HG03521 (cell line): Measurements from ENCODE around the gene DUSP16.
"Not testable (repeated sequence)": the region's sequence is repeated elsewhere in the genome, so short reads cannot be mapped to it uniquely, and the experiment has no call there.

ENCODE experiments used
- ATAC-seq: cut with Tn5 transposase; IDR thresholded peaks from one replicate; pipeline ENCODE4 v1.9.1; 2021; ENCODE audit warnings: mild to moderate bottlenecking, moderate library complexity; ENCODE audit not compliant: unreplicated experiment

The DUSP16 gene, protein sequence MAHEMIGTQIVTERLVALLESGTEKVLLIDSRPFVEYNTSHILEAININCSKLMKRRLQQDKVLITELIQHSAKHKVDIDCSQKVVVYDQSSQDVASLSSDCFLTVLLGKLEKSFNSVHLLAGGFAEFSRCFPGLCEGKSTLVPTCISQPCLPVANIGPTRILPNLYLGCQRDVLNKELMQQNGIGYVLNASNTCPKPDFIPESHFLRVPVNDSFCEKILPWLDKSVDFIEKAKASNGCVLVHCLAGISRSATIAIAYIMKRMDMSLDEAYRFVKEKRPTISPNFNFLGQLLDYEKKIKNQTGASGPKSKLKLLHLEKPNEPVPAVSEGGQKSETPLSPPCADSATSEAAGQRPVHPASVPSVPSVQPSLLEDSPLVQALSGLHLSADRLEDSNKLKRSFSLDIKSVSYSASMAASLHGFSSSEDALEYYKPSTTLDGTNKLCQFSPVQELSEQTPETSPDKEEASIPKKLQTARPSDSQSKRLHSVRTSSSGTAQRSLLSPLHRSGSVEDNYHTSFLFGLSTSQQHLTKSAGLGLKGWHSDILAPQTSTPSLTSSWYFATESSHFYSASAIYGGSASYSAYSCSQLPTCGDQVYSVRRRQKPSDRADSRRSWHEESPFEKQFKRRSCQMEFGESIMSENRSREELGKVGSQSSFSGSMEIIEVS

GRCh38 chr12:12562585-12563261 is at the start of gene DUSP16:
Gene DUSP16 (minus strand): TSS chr12:12562863. CDS start chr12:12521098, 41,765 bp downstream.
- peak; percentile 75 for ATAC-seq

- no peak for ATAC-seq
Observed at GRCh38 chr12:12612358-12612757, 49.7 kb upstream of the DUSP16 start.

DNA sequence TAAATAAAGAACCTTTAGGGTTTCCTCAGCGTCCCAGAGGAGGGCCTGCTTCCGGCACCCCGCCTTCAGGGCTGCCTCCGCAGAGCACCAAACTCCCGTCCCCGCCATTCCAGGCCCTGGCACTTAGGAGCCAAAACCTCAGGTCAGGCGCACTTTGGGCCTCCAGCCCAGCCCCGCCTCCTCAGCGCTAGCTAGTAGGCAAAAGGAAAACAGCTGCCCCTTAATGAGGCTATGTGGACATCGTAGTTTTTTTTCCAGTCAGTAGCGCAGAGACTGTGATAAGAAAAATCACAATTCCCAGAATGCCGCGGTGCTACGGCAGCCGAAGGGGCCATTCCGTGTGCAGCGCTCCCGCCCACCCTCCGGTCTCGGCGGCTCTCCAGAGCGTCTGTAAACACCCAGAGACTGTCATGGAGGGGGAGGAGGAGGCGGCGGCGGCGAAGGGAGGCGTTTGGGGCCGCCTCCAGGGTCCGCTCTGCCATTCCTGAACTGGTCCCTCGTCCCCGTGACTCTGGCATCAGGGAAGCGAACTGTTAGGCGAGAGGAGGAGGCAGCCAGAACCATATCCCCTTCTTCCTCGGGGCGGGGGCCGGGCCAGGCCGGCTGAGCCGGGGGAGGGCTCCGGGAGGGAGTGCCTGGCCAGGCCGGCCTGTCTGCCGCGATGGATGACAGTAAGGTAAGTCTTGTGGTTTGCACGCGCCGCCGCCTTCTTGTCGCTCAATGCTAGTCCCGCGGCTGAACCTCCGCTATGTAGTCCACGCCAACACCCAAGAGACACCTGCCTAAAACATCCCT is 49.0 kb upstream of the DUSP16 start, which contains the start of gene CREBL2:
Gene CREBL2 (plus strand): TSS at position 365 of the 795 bp plus-strand sequence. CDS start 297 bp downstream, at position 662.
- peak; percentile 68 for ATAC-seq

DNA sequence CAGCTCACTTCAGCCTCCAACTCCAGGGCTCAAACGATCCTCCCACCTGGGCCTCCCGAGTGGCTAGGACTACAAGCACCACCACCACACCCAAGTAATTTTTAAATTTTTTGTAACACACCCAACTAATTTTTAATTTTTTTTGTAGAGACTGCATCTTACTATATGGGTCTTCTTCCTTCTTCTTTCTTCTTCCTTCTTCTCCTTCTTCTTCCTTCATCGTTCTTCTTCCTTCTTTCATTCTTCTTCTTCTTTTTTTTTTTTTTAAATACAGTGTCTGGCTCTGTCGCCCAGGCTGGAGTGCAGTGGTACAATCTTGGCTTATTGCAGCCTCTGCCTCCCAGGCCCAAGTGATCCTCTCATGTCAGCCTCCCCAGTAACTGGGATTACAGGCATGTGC is 48.0 kb upstream of the DUSP16 start:
- ATAC-seq: no peak

DNA sequence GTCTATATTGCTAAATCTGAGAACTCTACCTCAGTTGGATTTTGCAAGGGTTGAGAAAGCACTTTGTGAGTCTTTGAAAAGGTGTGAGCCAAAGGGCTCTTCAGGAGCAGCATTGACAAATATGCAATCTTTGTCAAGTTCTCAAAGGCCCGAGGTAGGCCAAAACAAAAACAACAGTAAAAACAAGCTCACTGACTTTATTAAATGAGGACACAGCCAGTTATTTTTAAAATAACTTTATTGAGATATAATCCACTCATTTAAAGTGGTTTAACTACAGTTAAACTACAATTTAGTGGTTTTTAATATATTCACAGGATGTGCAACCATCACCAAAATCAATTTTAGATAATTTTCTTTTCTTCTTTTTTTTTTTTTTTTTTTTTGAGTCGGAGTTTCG is 47.0 kb upstream of the DUSP16 start:
- no peak for ATAC-seq

DNA sequence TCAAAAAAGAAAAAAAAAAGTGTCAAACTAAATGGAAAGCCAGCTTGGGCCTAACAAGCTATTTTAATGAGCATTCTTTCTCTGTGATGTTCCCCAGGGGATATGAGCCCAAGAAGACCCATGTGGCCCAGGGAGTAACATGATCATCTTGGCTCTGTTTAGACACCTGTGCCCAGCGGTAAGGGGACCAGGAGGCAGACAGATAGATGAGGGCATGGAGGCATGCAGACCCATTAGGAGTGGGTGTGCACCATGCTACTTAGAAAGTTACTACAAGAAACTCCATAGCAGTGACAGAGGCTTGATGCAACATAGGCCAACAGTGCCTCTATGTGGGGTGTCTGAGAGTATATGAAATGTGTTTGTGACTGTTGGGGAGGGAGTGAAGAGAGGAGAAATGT is 45.9 kb upstream of the DUSP16 start:
- no peak for ATAC-seq

- ATAC-seq: peak; percentile 39
Observed at GRCh38 chr12:12606781-12607589, 44.3 kb upstream of the DUSP16 start.

DNA sequence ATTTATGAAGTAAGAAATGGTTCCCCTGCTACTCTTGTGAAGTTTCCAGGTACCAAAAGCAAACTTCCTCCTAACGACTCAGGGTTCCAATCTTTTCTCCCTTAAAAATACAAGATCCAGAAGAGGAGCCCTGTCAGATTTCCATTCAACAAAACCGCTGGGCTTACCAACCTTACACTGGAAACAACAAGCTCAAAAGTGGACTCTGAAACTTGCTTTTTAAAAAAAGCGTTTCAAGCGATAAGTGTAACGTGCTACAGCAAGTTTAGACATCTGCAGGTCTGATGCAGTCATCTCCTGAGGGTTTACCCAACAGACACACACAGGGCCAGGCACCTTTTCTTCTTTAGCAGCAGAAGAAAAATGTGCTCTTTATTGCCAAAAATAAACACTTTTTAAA is 42.1 kb upstream of the DUSP16 start:
- no peak for ATAC-seq

- no peak for ATAC-seq
Observed at GRCh38 chr12:12600659-12601058, 38.0 kb upstream of the DUSP16 start.

DNA sequence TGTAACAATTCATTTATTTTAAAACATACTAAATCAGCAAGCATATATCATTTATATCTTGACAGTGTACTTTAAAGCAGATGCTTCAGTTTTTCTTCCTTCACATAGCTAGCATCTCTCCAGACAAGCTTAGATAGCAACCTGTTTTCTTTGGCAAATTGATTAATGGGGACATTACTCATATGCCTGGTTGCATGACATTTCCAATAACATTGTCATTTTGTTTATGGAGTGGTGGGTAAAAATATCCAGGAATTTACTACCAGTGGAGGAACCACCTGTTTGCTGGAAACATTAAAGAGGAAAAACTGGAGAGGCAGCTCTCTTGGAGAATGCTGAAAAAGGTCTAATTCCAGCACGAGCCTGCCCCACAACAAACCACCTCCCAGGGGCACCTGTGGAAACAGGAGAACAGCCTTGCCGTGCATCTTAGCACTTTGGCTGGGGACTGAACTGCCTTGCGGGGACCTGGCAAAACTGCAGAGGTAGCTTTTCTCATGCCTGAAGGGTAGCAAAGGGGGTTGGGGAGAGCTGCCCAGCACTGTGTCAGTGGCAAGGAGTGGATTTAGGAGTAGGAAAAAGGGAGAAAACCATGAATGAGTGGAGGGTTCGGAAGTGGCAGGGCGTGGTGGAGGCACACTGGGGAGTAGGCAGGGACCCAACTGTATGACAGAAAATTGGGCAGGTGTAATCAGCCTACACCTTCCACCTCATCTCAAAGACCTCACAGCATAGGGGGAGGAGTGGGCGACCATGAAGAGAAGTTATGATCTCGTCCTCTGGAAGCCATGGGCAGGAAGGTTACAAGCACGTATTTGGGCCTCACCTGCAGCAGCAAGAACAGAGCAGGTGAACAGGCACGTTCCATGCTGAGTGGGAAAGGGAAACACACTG is 37.3 kb upstream of the DUSP16 start:
- no peak for ATAC-seq

- ATAC-seq: no peak
Observed at GRCh38 chr12:12598864-12599263, 36.2 kb upstream of the DUSP16 start.

- ATAC-seq: not testable (repeated sequence)
Observed at GRCh38 chr12:12596598-12596997, 33.9 kb upstream of the DUSP16 start.

DNA sequence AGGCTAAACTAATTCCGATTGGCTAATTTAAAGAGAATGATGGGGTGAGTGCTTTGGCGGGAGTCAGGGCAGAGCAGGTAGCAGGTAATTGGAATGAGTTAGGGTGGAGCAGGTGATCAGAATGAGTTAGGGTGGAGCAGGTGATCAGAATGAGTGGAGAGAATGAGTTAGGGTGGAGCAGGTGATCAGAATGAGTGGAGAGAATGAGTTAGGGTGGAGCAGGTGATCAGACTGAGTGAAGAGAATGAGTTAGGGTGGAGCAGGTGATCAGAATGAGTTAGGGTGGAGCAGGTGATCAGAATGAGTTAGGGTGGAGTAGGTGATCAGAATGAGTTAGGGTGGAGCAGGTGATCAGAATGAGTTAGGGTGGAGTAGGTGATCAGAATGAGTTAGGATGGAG is 33.3 kb upstream of the DUSP16 start:
- ATAC-seq: not testable (repeated sequence)

GRCh38 chr12:12592930-12593329 is 30.3 kb upstream of the DUSP16 start:
- ATAC-seq: no peak

DNA sequence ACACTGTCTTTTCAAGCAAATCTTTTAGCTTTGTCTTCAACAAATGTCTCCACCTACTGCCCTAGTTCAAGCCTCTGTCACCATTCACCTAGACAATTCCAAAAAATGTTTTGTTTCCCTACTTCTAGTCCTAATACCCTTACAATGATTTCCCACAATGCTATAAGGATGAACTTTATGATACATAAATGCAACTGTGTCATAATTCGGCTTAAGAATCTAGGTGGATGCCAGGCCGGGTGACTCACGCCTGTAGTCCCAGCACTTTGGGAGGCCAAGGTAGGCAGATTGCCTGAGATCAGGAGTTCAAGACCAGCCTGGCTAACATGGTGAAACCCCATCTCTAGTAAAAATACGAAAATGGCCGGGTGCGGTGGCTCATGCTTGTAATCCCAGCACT is 28.3 kb upstream of the DUSP16 start:
- ATAC-seq: no peak

DNA sequence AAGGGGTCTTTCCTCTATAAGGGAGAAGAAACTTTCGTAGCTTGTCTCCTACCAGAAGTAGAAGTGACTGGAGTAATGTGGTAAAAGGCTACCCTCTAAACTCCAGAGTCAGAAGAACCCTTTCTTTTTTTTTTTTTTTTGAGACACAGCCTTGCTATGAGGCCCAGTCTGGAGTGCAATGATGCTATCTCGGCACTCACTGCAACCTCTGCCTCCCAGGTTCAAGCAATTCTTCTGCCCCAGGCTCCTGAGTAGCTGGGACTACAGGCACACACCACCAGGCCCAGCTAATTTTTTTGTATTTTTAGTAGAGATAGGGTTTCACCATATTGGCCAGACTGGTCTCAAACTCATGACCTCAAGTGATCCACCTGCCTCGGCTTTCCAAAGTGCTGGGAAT is 25.8 kb upstream of the DUSP16 start:
- not testable (repeated sequence) for ATAC-seq

DNA sequence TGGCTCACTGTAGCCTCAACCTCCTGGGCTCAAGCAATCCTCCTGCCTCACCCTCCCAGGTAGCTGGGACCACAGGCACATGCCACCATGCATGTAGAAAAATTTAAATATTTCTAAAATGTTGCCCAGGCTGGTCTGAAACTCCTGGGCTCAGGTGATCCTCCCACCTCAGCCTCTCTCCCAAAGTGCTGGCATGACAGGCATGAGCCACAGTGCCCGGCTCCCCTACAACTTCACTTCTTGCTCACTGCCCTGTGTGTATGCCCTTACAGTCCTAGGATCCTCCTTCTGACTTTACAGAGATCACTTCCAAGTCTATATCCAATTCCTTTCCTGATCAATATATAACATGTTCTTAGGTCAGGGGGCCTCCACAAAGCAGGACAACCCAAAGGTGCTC is 25.2 kb upstream of the DUSP16 start:
- no peak for ATAC-seq

DNA sequence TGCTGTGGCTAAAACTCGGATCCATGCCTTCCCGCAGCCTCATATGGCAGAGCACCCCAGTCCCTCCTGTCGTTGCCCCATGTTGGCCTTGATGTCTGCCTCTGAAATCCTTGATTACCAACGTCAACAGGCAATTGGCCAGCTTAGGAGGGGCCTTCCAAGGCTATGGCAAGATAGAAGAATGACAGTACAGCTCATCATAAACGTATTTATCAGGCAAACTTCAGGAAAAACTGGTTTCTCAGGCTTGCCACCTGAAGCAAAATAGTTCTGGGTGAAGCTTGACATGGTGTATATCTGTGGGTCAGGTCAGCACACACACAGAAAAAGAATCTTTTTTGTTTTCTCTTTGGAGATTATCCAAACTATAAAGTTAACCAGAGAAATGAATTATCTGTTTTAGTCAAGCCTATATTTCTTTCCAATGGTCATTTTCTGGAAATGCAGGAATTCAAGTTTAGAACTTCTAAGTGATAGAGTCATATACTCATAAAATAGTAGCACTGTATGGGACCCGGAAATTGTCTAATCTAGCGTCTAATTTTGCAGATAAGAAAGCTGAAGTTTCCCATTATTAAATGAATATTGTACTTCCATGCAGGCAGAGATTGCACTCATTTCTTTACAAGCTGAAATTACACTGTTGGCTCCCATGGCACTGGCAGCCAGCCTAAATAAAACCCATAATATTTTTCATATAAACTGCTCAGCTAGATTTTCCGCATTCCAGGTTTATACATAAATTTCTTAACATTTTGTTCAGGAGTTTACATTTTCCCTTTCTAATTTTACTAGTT is 24.4 kb upstream of the DUSP16 start:
- ATAC-seq: no peak
